Measurements from ENCODE around the gene TPTE.
"Not testable (repeated sequence)": the region's sequence is repeated elsewhere in the genome, so short reads cannot be mapped to it uniquely, and the experiment has no call there.

The TPTE gene

GRCh38 chr21:10521091-10521598 is at the start of gene TPTE:
Gene TPTE (plus strand): TSS chr21:10521583. CDS start chr21:10538724, 17,141 bp downstream.
- DNase-seq (ENCODE audit: low read depth): no peak

- not testable (repeated sequence) for DNase-seq (ENCODE audit: low read depth)
These were observed 49.4 kb upstream of the TPTE start for GRCh38 chr21:10471999-10472398.

- DNase-seq (ENCODE audit: low read depth): not testable (repeated sequence)
These were observed 43.6 kb upstream of the TPTE start for GRCh38 chr21:10477794-10478193.

GRCh38 chr21:10479875-10480274 is 41.5 kb upstream of the TPTE start:
- DNase-seq (ENCODE audit: low read depth): not testable (repeated sequence)

GRCh38 chr21:10484864-10485263 is 36.5 kb upstream of the TPTE start:
- not testable (repeated sequence) for DNase-seq (ENCODE audit: low read depth)

- not testable (repeated sequence) for DNase-seq (ENCODE audit: low read depth)
These were observed 30.9 kb upstream of the TPTE start for GRCh38 chr21:10490453-10490852.

- DNase-seq (ENCODE audit: low read depth): no peak
These were observed 10.3 kb upstream of the TPTE start for GRCh38 chr21:10511116-10511515.

GRCh38 chr21:10516889-10517288 is 4.5 kb upstream of the TPTE start:
- not testable (repeated sequence) for DNase-seq (ENCODE audit: low read depth)

GRCh38 chr21:10517904-10518303 is 3.5 kb upstream of the TPTE start:
- not testable (repeated sequence) for DNase-seq (ENCODE audit: low read depth)

- not testable (repeated sequence) for DNase-seq (ENCODE audit: low read depth)
These were observed 585 bp downstream of the TPTE start for GRCh38 chr21:10521835-10522500.

- DNase-seq (ENCODE audit: low read depth): no peak
These were observed 18.6 kb downstream of the TPTE start for GRCh38 chr21:10539956-10540355.

- not testable (repeated sequence) for DNase-seq (ENCODE audit: low read depth)
These were observed 23.0 kb downstream of the TPTE start for GRCh38 chr21:10544376-10544775.

GRCh38 chr21:10547868-10548267 is 26.5 kb downstream of the TPTE start:
- not testable (repeated sequence) for DNase-seq (ENCODE audit: low read depth)

GRCh38 chr21:10548331-10548954 is 27.1 kb downstream of the TPTE start:
- not testable (repeated sequence) for DNase-seq (ENCODE audit: low read depth)

GRCh38 chr21:10570803-10571202 is 49.4 kb downstream of the TPTE start:
- not testable (repeated sequence) for DNase-seq (ENCODE audit: low read depth)

GRCh38 chr21:10574531-10575310 is 53.3 kb downstream of the TPTE start:
- DNase-seq (ENCODE audit: low read depth): not testable (repeated sequence)

GRCh38 chr21:10575311-10575667 is 53.9 kb downstream of the TPTE start:
- no peak for DNase-seq (ENCODE audit: low read depth)

- not testable (repeated sequence) for DNase-seq (ENCODE audit: low read depth)
These were observed 57.5 kb downstream of the TPTE start for GRCh38 chr21:10578910-10579309.

- not testable (repeated sequence) for DNase-seq (ENCODE audit: low read depth)
These were observed 67.7 kb downstream of the TPTE start for GRCh38 chr21:10589115-10589514.

- DNase-seq (ENCODE audit: low read depth): not testable (repeated sequence)
These were observed 85.7 kb downstream of the TPTE start for GRCh38 chr21:10607074-10607473.

- not testable (repeated sequence) for DNase-seq (ENCODE audit: low read depth)
These were observed 92.9 kb downstream of the TPTE start for GRCh38 chr21:10614285-10614684.

- DNase-seq (ENCODE audit: low read depth): not testable (repeated sequence)
These were observed 94.7 kb downstream of the TPTE start for GRCh38 chr21:10616061-10616460.

GRCh38 chr21:10616535-10616934 is 95.2 kb downstream of the TPTE start:
- no peak for DNase-seq (ENCODE audit: low read depth)

Data from stimulated activated CD8-positive, alpha-beta memory T cell treated with anti-CD3 and anti-CD28 coated beads, Interleukin-12 subunit alpha, Interleukin-12 subunit beta, amount 100 ng/mL, for 4 hours (primary cell).